Stimulated activated CD8-positive, alpha-beta memory T cell treated with anti-CD3 and anti-CD28 coated beads, Interleukin-7, amount 100 ng/mL, for 48 hours (primary cell): ENCODE data around the gene ZXDB.
"Not testable (repeated sequence)": the region's sequence is repeated elsewhere in the genome, so short reads cannot be mapped to it uniquely, and the experiment has no call there.

Source experiments
- DNase-seq, 2 donors: peaks; one replicate each; pipeline ENCODE4 v3.0.0-alpha.2; 2020; ENCODE audit warnings: low read depth in 1 of 2; ENCODE audit errors: extremely low read depth in 1 of 2

ZXDB gene

GRCh38 chrX:57591284-57592159 is at the start of gene ZXDB:
Gene ZXDB (plus strand): TSS chrX:57592011. CDS start chrX:57592049, 38 bp downstream.
- DNase-seq, result not testable (repeated sequence)

- DNase-seq, result no peak
These were observed 26.6 kb upstream of the ZXDB start for GRCh38 chrX:57565198-57565597.

- DNase-seq, result no peak
These were observed 18.1 kb upstream of the ZXDB start for GRCh38 chrX:57573754-57574153.

- not testable (repeated sequence) for DNase-seq
These were observed 8.9 kb upstream of the ZXDB start for GRCh38 chrX:57582948-57583347.

GRCh38 chrX:57583477-57583876 is 8.3 kb upstream of the ZXDB start:
- DNase-seq, result no peak

GRCh38 chrX:57586360-57586759 is 5.5 kb upstream of the ZXDB start:
- no peak for DNase-seq

GRCh38 chrX:57587062-57587461 is 4.7 kb upstream of the ZXDB start:
- no peak for DNase-seq

- DNase-seq, result no peak
These were observed 4.2 kb upstream of the ZXDB start for GRCh38 chrX:57587607-57588006.

GRCh38 chrX:57592160-57592893 is 516 bp downstream of the ZXDB start:
- DNase-seq, result not testable (repeated sequence)

GRCh38 chrX:57592894-57593215 is 1.0 kb downstream of the ZXDB start:
- not testable (repeated sequence) for DNase-seq

- DNase-seq, result no peak
These were observed 3.6 kb downstream of the ZXDB start for GRCh38 chrX:57595381-57595811.

- no peak for DNase-seq
These were observed 4.3 kb downstream of the ZXDB start for GRCh38 chrX:57596109-57596508.

- no peak for DNase-seq
These were observed 4.7 kb downstream of the ZXDB start for GRCh38 chrX:57596516-57596915.

GRCh38 chrX:57607295-57608187 is 15.7 kb downstream of the ZXDB start:
- no peak for DNase-seq

GRCh38 chrX:57613351-57613750 is 21.5 kb downstream of the ZXDB start:
- not testable (repeated sequence) for DNase-seq

GRCh38 chrX:57629438-57629837 is 37.6 kb downstream of the ZXDB start:
- not testable (repeated sequence) for DNase-seq

- DNase-seq, result no peak
These were observed 48.8 kb downstream of the ZXDB start for GRCh38 chrX:57640674-57641016.

- no peak for DNase-seq
These were observed 49.5 kb downstream of the ZXDB start for GRCh38 chrX:57641338-57641737.

GRCh38 chrX:57643698-57644097 is 51.9 kb downstream of the ZXDB start:
- DNase-seq, result no peak

- DNase-seq, result no peak
These were observed 55.2 kb downstream of the ZXDB start for GRCh38 chrX:57647020-57647419.
